GM19324 (cell line): ENCODE measurements around the gene TMEM203.
A peak's percentile ranks its signal among the peaks of the same experiment; 100 is the strongest.
"Not testable (repeated sequence)": the region's sequence is repeated elsewhere in the genome, so short reads cannot be mapped to it uniquely, and the experiment has no call there.

Experiments
- ATAC-seq: cut with Tn5 transposase; IDR thresholded peaks from one replicate; pipeline ENCODE4 v1.9.1; 2021; ENCODE audit warnings: mild to moderate bottlenecking, moderate library complexity; ENCODE audit not compliant: unreplicated experiment, low FRiP score

TMEM203 gene, protein sequence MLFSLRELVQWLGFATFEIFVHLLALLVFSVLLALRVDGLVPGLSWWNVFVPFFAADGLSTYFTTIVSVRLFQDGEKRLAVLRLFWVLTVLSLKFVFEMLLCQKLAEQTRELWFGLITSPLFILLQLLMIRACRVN

DNA sequence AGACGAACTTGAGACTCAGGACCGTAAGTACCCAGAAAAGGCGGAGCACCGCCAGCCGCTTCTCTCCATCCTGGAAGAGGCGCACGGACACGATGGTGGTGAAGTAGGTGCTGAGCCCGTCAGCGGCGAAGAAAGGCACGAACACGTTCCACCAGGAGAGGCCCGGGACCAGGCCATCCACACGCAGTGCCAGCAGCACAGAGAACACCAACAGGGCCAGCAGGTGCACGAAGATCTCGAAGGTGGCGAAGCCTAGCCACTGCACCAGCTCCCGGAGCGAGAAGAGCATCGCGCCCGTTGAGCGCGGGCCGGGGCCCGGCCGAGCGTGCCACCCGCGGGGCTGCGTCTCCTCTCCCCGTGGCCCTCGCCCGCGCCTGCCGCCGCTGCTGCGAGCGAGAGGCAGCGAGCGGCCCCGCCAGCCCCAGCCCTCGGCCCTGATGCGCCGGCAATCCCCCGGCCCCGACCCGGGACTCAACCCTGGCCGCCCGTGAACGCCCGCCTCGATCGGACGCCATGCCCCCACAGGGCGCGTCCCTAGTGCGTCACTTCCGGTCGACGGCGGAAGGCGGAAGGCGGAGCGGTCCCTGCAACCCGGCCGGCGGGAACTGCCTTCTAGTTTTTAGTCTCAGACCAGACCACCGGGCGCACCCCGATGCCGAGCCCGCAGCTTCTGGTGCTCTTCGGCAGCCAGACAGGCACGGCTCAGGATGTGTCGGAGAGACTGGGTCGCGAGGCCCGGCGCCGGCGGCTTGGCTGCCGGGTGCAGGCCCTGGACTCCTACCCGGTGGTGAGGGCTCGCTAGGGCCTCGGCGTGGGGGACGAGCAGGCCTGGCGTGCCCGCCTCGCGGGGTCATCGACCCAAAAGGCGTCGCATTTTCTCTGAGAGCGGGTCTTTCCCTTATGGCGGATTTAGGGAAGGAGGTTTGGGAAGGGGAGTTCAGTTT lies at the start of gene TMEM203, which contains the start of gene NDOR1:
TMEM203 (minus strand) TSS at position 523 of the 944 bp plus-strand sequence; CDS start at position 289, 234 bp downstream.
NDOR1 (plus strand) TSS at position 575 of the 944 bp plus-strand sequence; CDS start at position 653, 78 bp downstream.
- ATAC-seq: peak; percentile 44

DNA sequence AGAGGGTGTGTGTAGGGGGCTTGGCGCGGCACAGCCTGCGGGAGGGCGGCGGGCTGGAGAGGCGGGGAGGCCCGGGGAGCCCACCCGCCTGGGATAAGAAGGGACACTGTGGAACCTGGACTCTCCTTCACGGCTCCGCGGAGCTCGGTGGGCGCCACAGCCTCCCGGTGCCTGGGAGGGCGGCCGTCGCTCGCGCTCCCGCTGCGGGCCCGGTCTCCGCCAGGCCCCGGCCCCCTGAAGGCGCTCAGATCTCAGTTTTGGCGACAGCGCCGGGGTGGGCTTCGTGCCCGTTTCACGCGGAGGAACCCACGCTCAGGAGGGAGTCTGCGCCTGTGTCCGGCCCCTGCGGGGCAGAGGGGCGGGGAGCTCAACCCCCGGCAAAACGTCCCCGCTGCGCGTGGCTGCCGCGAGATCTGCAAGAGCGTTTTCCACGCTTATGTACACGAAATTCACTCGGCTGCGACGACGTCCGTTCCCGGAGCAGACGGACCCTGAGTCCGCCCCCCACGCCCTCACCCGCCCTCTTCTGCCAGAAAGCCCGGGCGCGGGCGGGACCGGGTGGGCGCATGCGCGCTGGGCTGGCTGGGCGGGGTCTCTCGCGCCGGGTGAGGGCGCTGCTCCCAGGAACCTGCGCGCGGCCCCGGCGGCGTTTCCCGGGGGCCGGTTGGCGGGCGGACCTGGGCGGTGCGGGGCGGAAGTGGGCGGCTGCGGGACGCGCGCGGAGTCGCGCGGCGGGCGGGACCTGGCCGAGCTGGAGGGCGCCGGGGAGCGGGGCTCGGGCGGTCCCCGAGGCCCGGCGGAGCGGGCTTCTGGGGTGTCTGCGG lies 49.4 kb upstream of the TMEM203 start, which contains the start of gene NELFB:
NELFB (plus strand) TSS at position 704 of the 824 bp plus-strand sequence.
- peak; percentile 89 for ATAC-seq

DNA sequence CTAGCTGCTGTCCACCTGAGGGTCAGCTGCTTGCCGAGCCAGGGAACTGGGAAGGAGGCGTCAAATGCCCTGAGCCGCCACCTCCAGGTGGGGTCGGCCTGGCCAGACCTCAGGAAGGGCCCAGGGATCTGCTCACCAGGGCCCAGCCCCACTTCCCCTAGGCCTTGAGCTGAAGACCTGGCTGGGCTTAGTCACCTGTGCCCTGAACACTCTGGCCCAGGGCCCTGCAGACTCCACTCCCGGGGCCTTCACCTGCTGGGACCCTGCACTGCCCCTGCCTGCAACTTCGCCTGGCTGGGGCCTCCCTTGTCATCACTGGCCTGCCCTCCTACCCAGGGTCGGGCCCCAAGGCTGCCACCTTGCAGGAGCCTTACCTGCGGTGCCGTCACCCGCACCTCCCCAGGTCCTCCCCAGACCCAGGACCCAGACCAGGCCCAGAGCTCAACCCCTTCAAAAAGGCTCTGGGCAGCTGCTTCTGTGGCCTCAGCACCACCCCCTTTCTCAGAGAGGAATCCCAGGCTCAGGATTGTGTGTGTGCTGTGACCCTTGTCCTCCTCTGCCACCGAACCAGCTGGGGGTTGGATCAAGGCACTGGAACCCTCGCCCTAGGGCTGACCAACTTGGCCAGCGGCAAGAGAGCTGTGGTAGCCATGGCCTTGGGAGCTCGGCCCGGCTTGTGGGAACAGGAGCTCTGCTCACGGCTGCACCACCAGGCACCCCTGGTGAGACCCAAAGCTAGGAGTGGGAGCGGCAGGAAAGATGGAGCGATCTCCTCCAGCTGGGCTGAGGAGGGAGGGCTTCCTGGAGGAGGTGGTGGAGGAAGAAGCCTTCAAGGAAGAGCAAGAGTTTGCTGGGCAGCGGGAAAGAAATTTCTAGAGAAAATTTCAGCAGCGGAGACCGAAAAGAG lies 48.5 kb upstream of the TMEM203 start:
- ATAC-seq: no peak

DNA sequence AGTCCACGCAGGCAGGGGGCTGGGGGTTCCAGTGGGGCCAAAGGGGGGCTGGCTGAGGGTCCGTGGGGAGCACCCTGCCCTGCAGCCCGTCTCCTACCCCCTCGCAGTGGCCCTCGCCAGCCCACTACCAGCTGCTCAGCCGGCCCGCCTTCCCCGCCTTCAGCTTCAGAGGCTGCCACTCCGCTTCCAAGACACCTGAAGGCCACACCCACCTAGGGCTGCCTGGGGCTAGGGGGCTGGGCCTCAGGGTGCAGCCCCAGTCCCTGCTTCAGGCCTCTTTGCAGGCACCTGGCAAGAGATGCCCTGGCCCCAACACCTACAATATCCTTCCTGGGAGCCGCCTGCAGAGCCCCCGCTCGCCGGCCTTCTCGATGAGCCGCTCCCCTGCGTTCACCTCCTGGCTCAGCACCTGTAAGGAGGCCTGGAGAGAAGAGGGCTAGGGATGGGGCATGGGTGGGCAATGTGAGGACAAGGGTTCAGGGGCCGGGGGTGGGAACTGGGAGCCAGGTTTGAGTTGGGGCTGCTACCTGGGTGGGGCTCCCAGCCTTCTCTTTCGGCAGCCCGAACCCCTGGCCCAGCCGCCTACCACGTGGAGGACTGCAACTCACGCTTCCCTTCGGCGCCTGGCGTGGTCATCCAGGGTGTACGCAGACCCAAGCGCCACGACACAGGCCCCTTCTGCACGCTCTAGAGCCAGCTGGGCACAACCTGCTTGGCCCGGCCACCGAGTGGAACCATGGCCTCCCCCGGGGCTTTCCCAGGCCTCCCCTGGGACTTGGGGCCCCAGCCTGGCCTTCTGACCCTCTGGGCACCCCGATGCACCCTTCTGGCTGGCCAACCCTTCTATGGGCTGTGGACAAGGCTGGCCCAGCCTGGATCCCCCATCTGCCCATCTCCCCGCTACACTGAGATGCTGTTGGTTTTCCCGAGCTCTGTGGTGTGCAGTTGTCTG lies 47.4 kb upstream of the TMEM203 start:
- no peak for ATAC-seq

DNA sequence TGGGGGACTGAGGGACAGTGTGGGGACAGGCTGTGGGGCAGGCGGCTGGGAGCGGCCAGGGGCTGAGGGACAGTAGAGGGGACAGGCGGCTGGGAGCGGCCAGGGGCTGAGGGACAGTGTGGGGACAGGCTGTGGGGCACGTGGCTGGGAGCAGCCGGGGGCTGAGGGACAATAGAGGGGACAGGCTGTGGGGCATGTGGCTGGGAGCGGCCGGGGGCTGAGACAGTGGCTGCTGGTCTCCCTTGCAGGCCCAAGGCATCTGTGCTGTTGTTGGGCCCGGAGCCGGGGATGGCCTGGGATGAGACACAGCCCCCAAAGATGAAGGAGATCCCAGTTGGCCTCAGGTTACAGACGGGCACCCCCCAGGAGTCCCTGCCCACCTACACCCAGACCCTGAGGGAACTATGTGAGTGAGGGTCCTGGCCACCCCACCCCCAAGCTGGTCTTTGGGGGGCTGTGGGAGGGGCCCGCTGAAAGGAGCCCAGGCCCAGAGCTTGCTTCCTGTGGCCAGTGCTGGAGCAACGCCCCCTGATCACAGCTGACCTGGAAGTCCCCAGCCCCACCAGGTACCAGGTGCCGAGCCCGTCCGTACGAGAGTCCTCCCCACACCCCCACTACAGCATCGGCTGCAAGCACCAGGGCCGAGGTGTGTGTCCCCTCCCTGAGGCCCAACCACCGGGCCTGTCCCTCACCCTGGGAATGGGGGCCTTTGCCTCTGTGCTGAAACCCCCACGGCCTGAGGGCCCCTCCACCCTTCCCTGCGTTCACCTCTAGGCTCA lies 46.2 kb upstream of the TMEM203 start:
- no peak for ATAC-seq

DNA sequence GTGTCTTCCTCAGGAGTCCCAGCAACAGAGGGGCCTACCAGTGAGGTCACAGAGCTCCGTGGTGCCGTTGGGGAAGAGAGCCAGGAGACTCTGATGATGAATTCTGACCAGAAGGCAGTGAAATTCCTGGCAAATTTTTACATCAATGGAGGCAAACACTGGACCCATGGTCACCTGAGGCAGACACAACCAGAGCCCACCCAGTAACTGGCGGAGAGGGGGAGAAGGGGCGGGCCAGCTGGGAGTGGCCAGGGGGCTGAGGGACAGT lies 45.7 kb upstream of the TMEM203 start, which contains the start of gene STPG3:
STPG3 (plus strand) TSS at position 93 of the 268 bp plus-strand sequence; CDS start at position 94, 1 bp downstream.
- no peak for ATAC-seq

DNA sequence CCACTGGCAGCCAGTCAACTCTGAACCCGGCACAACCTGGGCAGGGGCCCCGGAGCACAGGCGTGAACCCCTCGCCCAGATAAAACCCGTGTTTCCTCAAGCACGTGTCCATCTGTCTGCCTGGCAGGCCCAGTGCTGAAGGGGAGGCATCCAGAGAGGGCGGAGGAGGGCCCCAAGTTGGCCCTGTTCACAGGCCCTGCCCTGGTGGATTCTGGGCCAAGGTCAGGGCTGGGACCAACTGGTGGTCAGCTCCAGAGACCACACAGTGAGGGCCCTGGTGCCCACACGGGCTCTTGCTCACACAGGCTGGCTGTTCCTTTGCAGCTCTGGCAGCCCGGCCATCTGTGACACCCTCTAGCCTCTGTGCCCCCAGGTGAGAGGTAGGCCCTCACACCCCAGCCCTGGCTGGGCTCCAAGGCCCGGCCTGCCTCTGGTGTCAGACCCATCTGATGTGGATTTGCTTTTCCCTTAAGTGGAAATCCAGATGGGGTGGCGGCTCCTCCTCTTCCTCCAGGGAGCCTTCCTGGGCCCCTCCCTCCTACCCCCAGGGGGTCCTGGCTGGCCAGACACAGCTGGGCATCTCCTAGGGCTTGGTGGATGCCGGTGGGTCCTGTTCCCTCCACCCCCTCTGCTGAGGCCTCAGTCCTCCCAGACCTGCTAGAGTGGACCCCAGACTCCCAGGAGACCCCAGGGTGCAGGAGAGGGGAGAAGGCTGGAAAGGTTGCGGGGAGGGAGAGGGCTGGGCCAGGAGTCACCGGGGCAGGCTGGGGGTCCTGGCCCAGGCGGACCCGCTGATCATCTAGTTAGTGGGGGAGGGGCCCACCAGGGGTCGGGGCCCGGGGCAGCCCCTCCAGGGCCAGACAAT lies 45.1 kb upstream of the TMEM203 start:
- ATAC-seq: no peak

DNA sequence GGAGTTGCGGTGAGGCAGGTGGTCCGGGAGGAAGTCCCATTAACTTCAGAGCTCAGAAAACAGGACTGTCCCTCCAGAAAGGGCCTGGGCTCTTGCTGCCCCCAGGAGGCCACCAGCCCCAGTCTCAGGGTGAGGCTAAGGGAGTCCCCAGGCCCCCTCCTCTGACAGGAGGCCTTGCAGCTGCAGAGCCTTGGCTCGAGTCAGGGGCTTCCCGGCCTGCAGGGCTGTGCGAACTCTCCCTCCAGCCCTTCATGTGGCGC lies 42.4 kb upstream of the TMEM203 start:
- ATAC-seq: no peak

DNA sequence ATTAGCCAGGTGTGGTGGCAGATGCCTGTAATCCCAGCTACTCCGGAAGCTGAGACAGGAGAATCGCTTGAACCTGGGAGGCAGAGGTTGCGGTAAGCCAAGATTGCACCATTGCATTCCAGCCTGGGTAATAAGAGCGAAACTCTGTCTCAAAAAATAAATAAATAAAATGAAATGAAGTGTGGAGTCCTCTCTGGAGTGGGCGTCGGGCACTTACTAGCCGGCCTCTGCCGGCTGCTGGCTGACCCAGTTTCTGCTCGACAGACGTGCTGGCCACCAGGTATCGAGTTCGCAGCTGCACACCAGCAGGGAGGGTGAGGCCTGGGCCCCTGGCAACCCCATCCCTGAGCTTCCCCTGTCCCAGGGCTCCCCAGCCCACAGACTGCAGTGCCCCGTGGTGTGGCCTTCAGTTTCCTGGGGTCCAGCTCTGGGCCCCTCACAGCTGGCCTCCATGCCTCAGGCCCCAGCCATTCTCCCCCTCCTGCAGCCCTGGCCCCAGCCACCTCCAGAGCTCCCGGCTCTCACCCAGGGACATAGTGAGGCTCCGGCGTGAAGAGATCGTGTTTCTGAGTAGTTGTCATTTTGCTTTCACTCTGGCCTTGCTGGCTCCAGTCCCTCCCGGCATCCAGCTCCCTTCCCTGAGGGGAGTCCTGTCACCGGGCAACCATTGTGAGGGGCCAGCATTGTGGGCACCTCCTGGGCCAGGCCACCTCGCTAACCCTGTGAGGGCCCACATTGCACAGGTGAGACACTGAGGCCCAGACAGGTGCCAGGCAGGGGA lies 41.9 kb upstream of the TMEM203 start:
- no peak for ATAC-seq

DNA sequence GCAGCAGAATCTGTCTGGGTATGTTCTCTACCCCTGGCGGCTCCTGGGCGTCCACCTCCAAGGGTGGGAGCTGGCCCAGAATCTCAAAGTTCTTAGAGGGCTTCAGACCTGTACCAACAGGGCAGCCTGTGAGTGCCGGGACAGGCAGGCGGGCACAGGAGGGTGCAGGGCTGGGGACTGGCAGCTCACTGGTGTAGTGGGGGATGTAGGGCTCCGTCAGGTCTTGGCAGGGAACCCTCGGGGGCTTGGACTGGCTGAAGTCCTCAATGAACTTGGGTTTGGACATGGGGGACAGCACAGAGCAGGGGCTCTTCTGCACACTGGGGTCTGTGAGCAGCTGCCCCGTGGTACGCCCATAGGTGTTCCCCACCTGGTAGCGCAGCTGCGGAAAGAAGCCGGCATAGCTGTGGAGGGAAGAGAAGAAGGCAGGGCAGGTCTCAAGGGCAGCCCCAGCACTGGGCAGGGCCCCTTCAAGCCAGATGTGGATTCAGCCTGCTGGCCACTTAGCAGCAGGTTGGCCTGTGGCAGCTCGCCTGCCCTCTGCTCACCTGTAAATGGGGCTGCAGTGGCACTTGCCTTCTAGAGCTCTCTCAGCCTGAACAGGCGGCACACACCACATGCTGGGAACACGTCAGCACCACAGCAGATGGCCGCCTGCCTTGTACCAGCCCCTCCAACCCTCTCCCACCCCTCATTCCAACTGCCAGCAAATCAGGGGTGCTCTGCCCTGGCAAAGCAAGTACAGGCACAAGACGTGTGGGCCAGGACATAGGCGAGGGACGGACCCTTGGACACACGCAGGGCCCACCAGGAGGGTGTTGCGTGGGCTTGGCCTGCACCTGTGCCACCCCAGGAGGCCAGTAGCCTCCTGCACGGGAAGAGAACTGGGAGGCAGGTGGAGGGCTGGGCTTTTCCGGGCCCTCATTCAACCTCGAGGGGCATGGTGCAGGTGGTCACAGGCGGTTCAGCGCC lies 40.3 kb upstream of the TMEM203 start:
- no peak for ATAC-seq

DNA sequence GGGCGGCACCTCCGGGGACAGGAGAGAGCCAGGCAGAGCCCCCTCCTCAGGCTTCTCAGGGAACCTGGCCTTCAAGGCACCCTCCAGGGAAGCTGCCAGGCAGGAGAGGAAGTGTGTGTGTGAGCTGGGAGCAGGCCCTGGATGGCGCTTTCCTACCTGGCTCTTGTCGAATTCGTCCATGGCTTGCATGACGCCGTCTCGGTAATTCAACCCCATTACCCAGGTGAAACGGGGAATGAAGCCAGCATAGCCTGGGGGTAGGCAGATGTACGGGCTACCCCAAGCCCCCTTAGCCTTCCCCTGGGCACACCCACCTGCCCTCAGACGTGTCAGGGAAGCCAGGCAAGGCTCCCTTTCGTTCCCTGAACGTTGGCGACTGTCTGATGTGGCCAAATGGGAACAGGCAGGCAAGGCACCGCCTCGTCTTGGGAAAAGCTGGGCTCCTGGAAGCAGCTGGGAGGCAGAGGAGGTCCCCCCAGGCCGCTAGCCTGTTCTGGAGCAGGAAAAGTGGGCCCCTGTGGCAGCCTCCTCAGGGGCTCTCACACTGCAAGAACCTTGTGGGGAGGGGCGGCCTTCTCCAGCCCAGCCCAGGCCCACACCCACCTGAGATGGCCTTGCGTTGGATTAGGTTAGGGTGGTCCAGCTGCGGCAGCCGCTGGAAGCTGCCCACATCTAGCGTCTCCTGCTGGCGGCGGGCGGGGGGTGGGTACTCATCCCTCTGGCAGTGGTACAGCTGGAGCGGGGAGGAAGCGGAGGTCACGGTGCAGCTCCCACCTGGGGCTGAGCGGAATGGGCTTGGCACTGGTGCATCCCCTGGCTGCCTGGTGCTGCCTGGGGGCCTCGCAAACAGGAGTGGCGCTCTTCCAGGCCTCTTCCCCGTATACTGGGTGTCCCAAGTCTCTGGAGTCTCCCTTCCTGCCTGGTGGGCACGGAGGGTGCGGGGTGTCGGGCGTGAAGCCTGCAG lies 39.3 kb upstream of the TMEM203 start:
- ATAC-seq: no peak

DNA sequence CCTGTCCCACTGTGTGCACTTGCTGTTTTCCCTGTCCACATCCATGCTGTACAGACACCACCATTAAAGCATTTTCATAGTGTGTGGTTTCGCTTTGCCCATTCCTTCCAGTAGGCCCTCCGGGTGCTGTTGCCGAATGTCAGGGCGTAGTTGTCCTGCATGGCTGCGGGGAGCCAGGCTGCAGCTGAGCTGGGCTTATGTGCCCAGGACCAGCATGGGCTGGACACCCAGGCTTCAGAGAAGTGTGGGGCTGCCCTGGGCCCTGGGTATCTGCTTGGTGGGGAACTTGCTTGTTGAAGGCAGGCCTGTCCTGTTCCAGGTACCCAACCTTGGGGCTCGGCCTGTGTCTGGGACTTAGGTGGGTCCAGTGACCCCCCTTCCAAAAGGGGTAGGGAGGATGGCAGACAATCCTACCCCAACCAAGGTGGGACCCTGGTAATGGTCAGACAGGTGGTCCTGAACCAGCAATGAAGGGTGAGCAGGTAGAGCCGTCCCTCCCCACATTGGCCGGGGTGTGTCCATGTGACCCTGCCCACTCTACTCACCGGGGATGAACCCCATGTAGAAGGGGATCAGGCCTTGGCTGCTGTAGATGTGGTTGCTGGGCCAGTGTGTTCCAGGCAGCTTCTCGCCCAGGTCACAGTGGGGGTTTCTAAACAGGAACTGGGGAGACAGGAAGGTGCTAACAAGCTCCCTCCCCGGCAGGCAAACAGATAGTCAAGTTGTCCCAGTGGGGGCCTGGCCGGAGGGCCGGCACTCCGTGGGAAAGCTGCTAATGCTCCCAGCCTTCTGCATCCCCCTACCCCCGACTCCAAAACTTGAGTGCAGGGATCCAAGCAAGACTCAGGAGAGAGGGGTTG lies 38.4 kb upstream of the TMEM203 start:
- no peak for ATAC-seq

DNA sequence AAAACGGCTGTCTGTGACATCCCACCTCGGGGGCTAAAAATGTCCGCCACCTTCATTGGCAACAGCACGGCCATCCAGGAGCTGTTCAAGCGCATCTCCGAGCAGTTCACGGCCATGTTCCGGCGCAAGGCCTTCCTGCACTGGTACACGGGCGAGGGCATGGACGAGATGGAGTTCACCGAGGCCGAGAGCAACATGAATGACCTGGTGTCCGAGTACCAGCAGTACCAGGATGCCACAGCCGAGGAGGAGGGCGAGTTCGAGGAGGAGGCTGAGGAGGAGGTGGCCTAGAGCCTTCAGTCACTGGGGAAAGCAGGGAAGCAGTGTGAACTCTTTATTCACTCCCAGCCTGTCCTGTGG lies 37.8 kb upstream of the TMEM203 start:
- ATAC-seq: not testable (repeated sequence)
